GM12878 (cell line): Measurements from ENCODE around the gene TOMM20L. TPM values are rescaled to one million over a fixed set of nuclear protein-coding genes. Genes with fewer than 3 reads are reported as not detected.

Experiments used
- ATAC-seq: fragments of 200-7000 bp; cut with Tn5 transposase; 3 replicates; pipeline ENCODE4 v1.9.1; 2020; ENCODE audit warnings: mild to moderate bottlenecking, moderate library complexity
- BruUV-seq: library from RNA; stranded (reverse); fragments of 400-500 nt; replicated peaks from 2 replicates; lab custom pipeline; 2021; lab: Mats Ljungman, UMichigan
- CTCF ChIA-PET: fragments of 300-600 bp; sonication (Branson Sonifier 250); formaldehyde crosslinking; extraction: SDS; loops from one replicate; lab custom pipeline; 2021; ENCODE audit warnings: inconsistent platforms; lab: Yijun Ruan, JAX
- POLR2A ChIA-PET: fragments of 350-600 bp; formaldehyde crosslinking; extraction: SDS; loops from one replicate; lab custom pipeline; 2021; ENCODE audit warnings: inconsistent platforms; lab: Charles Lee
- RAD21 ChIA-PET: fragments of 300-600 bp; sonication (Branson Sonifier 250); formaldehyde crosslinking; loops from one replicate; lab custom pipeline; 2023; ENCODE audit warnings: antibody characterized with exemption; ENCODE audit not compliant: unreplicated experiment; lab: Charles Lee
- SMC1A ChIA-PET: fragments of 300-600 bp; sonication (Branson Sonifier 250); formaldehyde crosslinking; loops from one replicate; lab custom pipeline; 2023; ENCODE audit not compliant: unreplicated experiment, uncharacterized antibody; lab: Charles Lee
- DNase-seq: peaks from one replicate; pipeline ENCODE4 v3.0.0-alpha.2; 2011; ENCODE audit warnings: low read depth, low spot score
- FAIRE-seq: peaks from 3 replicates; lab custom pipeline; 2011; peaks lifted over from hg19 to GRCh38; lab: Jason Lieb, UNC
- H2AFZ ChIP-seq: 2 replicates; pipeline ENCODE4 v1.6.0; 2011; ENCODE audit warnings: low read depth, low read length, control low read depth; ENCODE audit not compliant: control insufficient read depth
- H3K27ac ChIP-seq: 2 replicates; pipeline ENCODE4 v1.5.1; 2011; ENCODE audit warnings: control low read depth; ENCODE audit not compliant: control insufficient read depth, insufficient read depth
- H3K27me3 ChIP-seq, 2 experiments: replicated peaks in 1 of 2; 2 replicates each; pipeline versions ENCODE4 v1.6.0 to v1.6.1; 2011; ENCODE audit warnings: low read length in 1 of 2; ENCODE audit not compliant: control insufficient read depth in 2 of 2, insufficient read depth in 2 of 2
- H3K36me3 ChIP-seq, 2 experiments: 2 replicates each; pipeline ENCODE4 v1.5.1; 2011; ENCODE audit warnings: low read length in 1 of 2; ENCODE audit not compliant: control insufficient read depth in 2 of 2, insufficient read depth in 2 of 2
- H3K4me1 ChIP-seq: 2 replicates; pipeline ENCODE4 v1.6.1; 2011; ENCODE audit warnings: mild to moderate bottlenecking, low read length, moderate library complexity, mixed read lengths; ENCODE audit not compliant: control insufficient read depth, insufficient read depth
- H3K4me2 ChIP-seq: 2 replicates; pipeline ENCODE4 v1.6.0; 2011; ENCODE audit warnings: control low read depth; ENCODE audit not compliant: control insufficient read depth, insufficient read depth
- H3K4me3 ChIP-seq: fragments of 200-600 bp; sonication (generic); 2 replicates; pipeline ENCODE4 v1.5.1; 2016
- H3K79me2 ChIP-seq: 2 replicates; pipeline ENCODE4 v1.6.0; 2011; ENCODE audit warnings: low read length; ENCODE audit not compliant: control insufficient read depth, insufficient read depth
- H3K9ac ChIP-seq: 2 replicates; pipeline ENCODE4 v1.8.0; 2011; ENCODE audit warnings: low read length, control low read depth, mixed read lengths; ENCODE audit not compliant: control insufficient read depth, insufficient read depth
- H3K9me3 ChIP-seq: replicated peaks from 3 replicates; pipeline ENCODE4 v1.5.1; 2011; ENCODE audit warnings: mild to moderate bottlenecking, low read length; ENCODE audit not compliant: control insufficient read depth, insufficient read depth
- H4K20me1 ChIP-seq: 2 replicates; pipeline ENCODE4 v1.6.0; 2011; ENCODE audit not compliant: control insufficient read depth, insufficient read depth
- ATF3 ChIP-seq: IDR thresholded peaks from 2 replicates; pipeline ENCODE4 v1.6.1; 2011; ENCODE audit warnings: low read depth, mild to moderate bottlenecking, low read length, moderate library complexity, borderline replicate concordance; ENCODE audit errors: extremely low read depth
- BACH1 ChIP-seq: fragments of 450-650 bp; IDR thresholded peaks from 2 replicates; pipeline ENCODE4 v1.6.1; 2017; ENCODE audit warnings: mild to moderate bottlenecking, borderline replicate concordance
- BCL11A ChIP-seq: IDR thresholded peaks from 2 replicates; pipeline ENCODE4 v1.6.1; 2011; ENCODE audit warnings: low read depth, low read length
- DPF2 ChIP-seq: fragments of 450-650 bp; IDR thresholded peaks from 2 replicates; pipeline ENCODE4 v1.6.1; 2017; ENCODE audit warnings: mild to moderate bottlenecking
- FOS ChIP-seq: IDR thresholded peaks from 3 replicates; pipeline ENCODE4 v1.6.1; 2011; ENCODE audit warnings: borderline replicate concordance; ENCODE audit not compliant: insufficient read length; ENCODE audit errors: extremely low read depth
- HCFC1 ChIP-seq: fragments of 150-350 bp; IDR thresholded peaks from 2 replicates; pipeline ENCODE4 v1.6.1; 2014; ENCODE audit warnings: low read length
- HDAC2 ChIP-seq: fragments of 200-600 bp; sonication (generic); IDR thresholded peaks from 2 replicates; pipeline ENCODE4 v1.6.1; 2017
- MXI1 ChIP-seq: fragments of 150-350 bp; IDR thresholded peaks from 2 replicates; pipeline ENCODE4 v1.6.1; 2011; ENCODE audit warnings: low read depth, mild to moderate bottlenecking, inconsistent platforms, low read length, improper control_type of control experiment
- NBN ChIP-seq: fragments of 450-650 bp; IDR thresholded peaks from 2 replicates; pipeline ENCODE4 v1.6.1; 2016
- NR2F1 ChIP-seq: fragments of 450-650 bp; conservative IDR thresholded peaks from 2 replicates; pipeline ENCODE4 v1.6.1; 2017; ENCODE audit warnings: mild to moderate bottlenecking
- RELB ChIP-seq: fragments of 450-650 bp; IDR thresholded peaks from 2 replicates; pipeline ENCODE4 v1.6.1; 2017; ENCODE audit warnings: low read depth, mild to moderate bottlenecking, moderate library complexity
- SIX5 ChIP-seq: IDR thresholded peaks from 2 replicates; pipeline ENCODE4 v1.6.1; 2011; ENCODE audit warnings: mild to moderate bottlenecking, low read depth, low read length, moderate library complexity; ENCODE audit not compliant: severe bottlenecking
- SMC3 ChIP-seq: IDR thresholded peaks from 2 replicates; pipeline ENCODE4 v1.6.1; 2011; ENCODE audit warnings: low read length, improper control_type of control experiment, borderline replicate concordance
- STAT1 ChIP-seq: fragments of 450-650 bp; conservative IDR thresholded peaks from 2 replicates; pipeline ENCODE4 v1.6.1; 2014; ENCODE audit warnings: antibody characterized with exemption, mild to moderate bottlenecking
- STAT3 ChIP-seq: IDR thresholded peaks from 2 replicates; pipeline ENCODE4 v1.6.1; 2011; ENCODE audit warnings: low read depth, low read length, improper control_type of control experiment
- TAF1 ChIP-seq: IDR thresholded peaks from 2 replicates; pipeline ENCODE4 v1.6.1; 2011; ENCODE audit warnings: mild to moderate bottlenecking, low read depth, low read length, borderline replicate concordance
- TCF3 ChIP-seq: IDR thresholded peaks from 2 replicates; pipeline ENCODE4 v1.6.1; 2012; ENCODE audit warnings: low read depth, mild to moderate bottlenecking, low read length, borderline replicate concordance; ENCODE audit not compliant: insufficient read depth
- YBX1 ChIP-seq: fragments of 450-650 bp; IDR thresholded peaks from 2 replicates; pipeline ENCODE4 v1.6.1; 2016; ENCODE audit warnings: antibody characterized with exemption
- ZSCAN29 ChIP-seq: fragments of 450-650 bp; IDR thresholded peaks from 2 replicates; pipeline ENCODE4 v1.6.1; 2017; ENCODE audit warnings: mild to moderate bottlenecking, moderate library complexity
- WGBS: methylation state at CpG from one replicate; pipeline ENCODE4 v1.1.6; 2016; ENCODE audit warnings: low lambda C conversion rate; ENCODE audit not compliant: insufficient replicate concordance, insufficient coverage; ENCODE audit errors: missing lambda C conversion rate; 5-methylcytosine and 5-hydroxymethylcytosine counted together
- in situ Hi-C: fragments of 300-500 bp; cut with MboI; formaldehyde crosslinking; loops from 9 replicates; pipeline ENCODE4 v1.14.3; 2018; ENCODE audit warnings: mixed read lengths
- intact Hi-C: fragments of 100-400 bp; cut with micrococcal nuclease; formaldehyde crosslinking; loops from one replicate; pipeline ENCODE4 v1.14.2; 2022; ENCODE audit not compliant: unreplicated experiment
- polyA plus RNA-seq, 11 experiments: library from polyadenylated mRNA; depleted of rRNA in 4 of 11; unstranded in 6 of 11; stranded (reverse) in 5 of 11; fragments of >200 nt; fragmentation: Nextera tagmentation in 4 of 11; fragmentation: Illumina TruSeq in 1 of 11; extraction: Ambion mirVana in 4 of 11; extraction: Trizol in 1 of 11; gene quantifications; 1 replicate in 1 of 11; 2 replicates in 10 of 11; pipeline versions ENCODE4 v1.2.1 to v1.2.3, GENCODE V29; 2011 to 2016; ENCODE audit warnings: inconsistent platforms in 2 of 11, missing spikeins in 2 of 11, low read depth in 1 of 11
- total RNA-seq, 4 experiments: library from RNA; depleted of rRNA in 3 of 4; stranded (reverse); fragments of >200 nt in 3 of 4; fragmentation: Illumina TruSeq in 1 of 4; extraction: Trizol in 1 of 4; gene quantifications; 2 replicates each; pipeline versions ENCODE4 v1.2.1 to v1.2.3, GENCODE V29; 2013 to 2021
- TF ChIP-seq, protein P1 (sequence below): fragments of 150-350 bp; IDR thresholded peaks from 2 replicates; pipeline ENCODE4 v1.6.1; 2014; ENCODE audit warnings: mild to moderate bottlenecking, low read depth, low read length

TOMM20L gene
- total and polyA plus RNA-seq, 10 of the 15 experiments (the other 5 are each of a cell fraction or from before 2014, with no cell fraction given): 0.28 TPM; not detected in 9

- POLR2A ChIA-PET: interaction anchor here (0.6 to 3.0 kb wide), 3 partner anchors 129 to 1552 kb away, joined by 3 to 15 read pairs (median 3); partner anchors contain the start of gene ARID4A
- Histone ChIP-seq H3K9me3 (no peaks in the 10 kb centered on the region), H3K27ac (peak within 1 kb of the TSS; percentile 99), H4K20me1 (no peaks in the 10 kb centered on the region), H3K4me2 (peak within 1 kb of the TSS; percentile 75), H3K9ac (peak within 1 kb of the TSS; percentile 97), H3K4me1 (no peaks in the 10 kb centered on the region), H3K27me3 (no peaks in the 10 kb centered on the region), H2AFZ (peak within 1 kb of the TSS; percentile 98), H3K4me3 (peak within 1 kb of the TSS; percentile 97), H3K36me3 (peaks cover 0 to 14% of the 10 kb centered on the region in 2 experiments; a peak in 2 of 4 replicates), H3K79me2 (peaks cover 44% of the 10 kb centered on the region)
- SMC1A ChIA-PET: interaction anchor here (0.7 to 2.5 kb wide), 4 partner anchors 31 to 1418 kb away, joined by 3 to 11 read pairs (median 4); partner anchors contain the start of gene ARID4A
- CTCF ChIA-PET: interaction anchor here (0.7 kb wide), 1 partner anchor 129 kb away, joined by 3 read pairs; the partner anchor contains the start of gene ARID4A
- in situ Hi-C loops (no loop called here), intact Hi-C loops (loop anchor here (2.0 kb wide), 1 partner anchor 131 kb away; no protein-coding TSS in a partner anchor)
- RAD21 ChIA-PET: interaction anchor here (2.0 kb wide), 1 partner anchor 129 kb away, joined by 14 read pairs; the partner anchor contains the start of gene ARID4A
- peak; percentile 95 for DNase-seq
- WGBS: under 1% methylated on average over 33 of the region's 33 CpGs
- FAIRE-seq: peak; percentile 81
- no TSS peak for BruUV-seq
- peak; percentile 93 for ATAC-seq
- peak; percentile 66 for TF ChIP-seq HCFC1
- no peak for TF ChIP-seq ATF3
- TF ChIP-seq DPF2: no peak
- no peak for TF ChIP-seq YBX1
- no peak for TF ChIP-seq BCL11A
- TF ChIP-seq STAT3: no peak
- TF ChIP-seq BACH1: no peak
- peak; percentile 42; the same call in 1 of the 2 replicates for TF ChIP-seq TAF1
- peak; percentile 49 for TF ChIP-seq SIX5
- TF ChIP-seq RELB: peak; percentile 100
- TF ChIP-seq HDAC2: no peak; the same call in 1 of the 2 replicates
- no peak for TF ChIP-seq STAT1
- TF ChIP-seq FOS: no peak
- 0 out of 2 replicates have a peak, but pooled peaks have one; percentile 11 for TF ChIP-seq TCF3
- TF ChIP-seq NR2F1: no peak
- TF ChIP-seq MXI1: no peak; the same call in none of the 2 replicates
- no peak for TF ChIP-seq ZSCAN29
- TF ChIP-seq, protein P1, sequence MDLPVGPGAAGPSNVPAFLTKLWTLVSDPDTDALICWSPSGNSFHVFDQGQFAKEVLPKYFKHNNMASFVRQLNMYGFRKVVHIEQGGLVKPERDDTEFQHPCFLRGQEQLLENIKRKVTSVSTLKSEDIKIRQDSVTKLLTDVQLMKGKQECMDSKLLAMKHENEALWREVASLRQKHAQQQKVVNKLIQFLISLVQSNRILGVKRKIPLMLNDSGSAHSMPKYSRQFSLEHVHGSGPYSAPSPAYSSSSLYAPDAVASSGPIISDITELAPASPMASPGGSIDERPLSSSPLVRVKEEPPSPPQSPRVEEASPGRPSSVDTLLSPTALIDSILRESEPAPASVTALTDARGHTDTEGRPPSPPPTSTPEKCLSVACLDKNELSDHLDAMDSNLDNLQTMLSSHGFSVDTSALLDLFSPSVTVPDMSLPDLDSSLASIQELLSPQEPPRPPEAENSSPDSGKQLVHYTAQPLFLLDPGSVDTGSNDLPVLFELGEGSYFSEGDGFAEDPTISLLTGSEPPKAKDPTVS: no peak
- no peak for TF ChIP-seq SMC3
- TF ChIP-seq NBN: peak; percentile 94
Measured at GRCh38 chr14:58427281-58428117, 31.8 kb downstream of the TOMM20L start, which contains the start of the genes KIAA0586 and TIMM9. Gene KIAA0586 (plus strand): TSS chr14:58427719. CDS start chr14:58428265, 546 bp downstream. Gene TIMM9 (minus strand): TSS chr14:58427531. CDS start chr14:58411945, 15,586 bp downstream.
